HG02970 (cell line): ENCODE measurements around the gene MPC1.

Experiments
- ATAC-seq: cut with Tn5 transposase; IDR thresholded peaks from one replicate; pipeline ENCODE4 v1.9.1; 2021; ENCODE audit warnings: mild to moderate bottlenecking, moderate library complexity, moderate number of reproducible peaks; ENCODE audit not compliant: unreplicated experiment, low FRiP score

MPC1 gene

DNA sequence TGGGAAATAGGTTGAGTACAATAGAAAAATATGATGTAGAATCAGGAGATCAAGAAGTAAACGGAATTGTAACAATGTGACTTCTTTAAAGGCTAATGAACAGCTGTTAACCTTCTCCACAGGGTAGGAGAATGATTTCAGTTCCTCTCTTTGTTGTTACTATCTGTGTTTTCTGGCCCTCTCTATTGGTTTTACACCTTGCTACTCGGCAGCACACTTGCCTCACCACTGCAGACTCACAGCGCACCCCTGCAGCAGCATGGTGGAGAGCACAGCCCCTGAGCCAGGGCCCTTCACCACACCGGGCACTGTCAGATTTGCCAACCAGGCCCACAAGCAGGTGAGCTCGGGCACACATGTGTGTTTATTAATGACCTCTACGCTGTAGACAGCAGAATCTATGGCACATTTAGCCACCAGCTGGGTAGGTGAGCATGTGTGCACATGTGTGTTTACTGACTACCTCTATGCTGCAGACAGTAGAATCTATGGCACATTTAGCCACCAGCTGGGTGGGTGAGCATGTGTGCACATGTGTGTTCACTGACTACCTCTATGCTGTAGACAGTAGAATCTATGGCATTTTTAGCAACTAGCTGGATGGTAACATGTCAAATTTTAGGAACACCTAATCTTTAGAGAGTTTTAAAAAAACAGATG lies 57.2 kb downstream of the MPC1 start:
- no peak for ATAC-seq

DNA sequence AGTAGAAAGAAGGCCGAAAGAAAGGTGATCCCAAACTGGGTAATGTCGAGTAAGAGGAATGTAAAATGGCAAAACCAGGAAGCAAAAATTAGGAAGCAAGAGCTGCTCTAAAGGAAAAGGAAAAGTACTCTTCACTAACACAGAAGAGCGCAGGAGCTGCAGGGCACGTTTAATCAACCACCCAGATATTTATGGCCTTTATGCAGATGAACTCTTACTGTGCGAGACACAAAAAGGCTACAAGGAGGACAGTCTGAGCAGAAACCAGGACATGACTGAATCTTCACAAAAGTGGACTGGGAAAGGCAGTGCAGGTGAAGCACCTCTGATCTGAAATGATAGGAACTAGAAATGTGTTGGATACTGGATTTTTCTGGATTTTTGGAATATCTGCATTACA lies 59.3 kb downstream of the MPC1 start:
- no peak for ATAC-seq

DNA sequence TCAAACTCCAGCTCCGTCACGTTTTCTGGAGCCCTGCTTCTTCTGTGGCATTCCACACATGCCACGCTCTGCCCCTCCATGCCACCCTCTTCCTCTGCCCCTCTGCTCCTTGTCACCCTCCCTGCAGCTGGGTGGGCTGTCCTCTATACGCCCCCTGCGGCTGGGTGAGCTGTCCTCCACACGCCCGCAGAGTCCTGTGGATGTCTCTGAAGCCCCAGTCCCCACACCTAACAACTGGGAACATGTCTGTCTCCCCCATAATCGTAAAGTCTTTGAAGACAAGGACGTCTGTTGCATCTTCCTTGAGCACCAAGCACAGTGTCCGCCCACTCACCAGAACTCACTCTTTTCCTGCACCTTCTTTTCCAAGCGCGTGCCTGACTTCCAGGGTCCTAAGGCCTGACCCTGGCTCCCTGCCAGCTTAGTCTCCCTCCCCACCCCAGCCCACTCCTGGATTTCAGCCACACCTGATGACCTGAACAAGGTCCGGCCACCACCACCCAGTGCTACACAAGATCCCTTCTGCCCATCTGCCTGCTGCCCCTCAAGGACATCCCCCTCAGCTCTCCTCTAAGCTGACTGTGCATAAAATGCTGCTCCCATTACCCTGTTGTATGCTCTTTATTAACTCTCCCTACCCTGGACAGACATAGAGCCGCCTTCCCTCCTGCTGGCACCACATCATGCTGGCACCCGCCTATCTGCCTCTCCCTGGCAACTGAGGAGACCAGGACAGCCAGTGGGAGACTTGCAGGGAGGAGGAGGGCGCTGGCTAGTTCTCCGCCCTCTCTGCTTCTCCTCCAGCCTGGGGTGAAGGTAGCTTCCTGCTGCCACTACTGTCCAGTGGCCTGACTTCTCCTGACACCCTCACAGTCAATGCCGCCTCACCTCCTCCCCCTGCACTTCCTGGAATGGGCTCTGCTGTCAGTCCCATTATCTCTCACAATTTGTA lies 63.8 kb downstream of the MPC1 start:
- no peak for ATAC-seq

DNA sequence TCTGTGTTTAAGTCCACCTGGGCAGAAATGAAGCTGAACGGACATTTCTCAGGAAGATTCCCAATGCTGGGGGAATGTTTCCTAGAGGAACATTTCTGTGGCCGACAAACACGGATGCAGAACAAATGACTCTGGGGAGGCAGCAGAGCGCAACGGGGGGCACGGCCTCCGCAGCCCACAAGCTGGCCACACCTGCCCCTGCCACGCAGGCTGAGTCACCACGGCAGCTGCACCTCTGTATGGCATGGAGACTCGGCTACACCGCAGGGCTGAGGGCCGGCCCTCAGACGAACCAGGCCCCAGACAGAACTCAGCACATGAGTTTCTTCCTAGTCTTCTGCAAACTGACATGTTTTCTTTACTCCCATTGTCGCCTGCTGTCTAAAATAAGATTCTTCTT lies 64.5 kb downstream of the MPC1 start:
- no peak for ATAC-seq

DNA sequence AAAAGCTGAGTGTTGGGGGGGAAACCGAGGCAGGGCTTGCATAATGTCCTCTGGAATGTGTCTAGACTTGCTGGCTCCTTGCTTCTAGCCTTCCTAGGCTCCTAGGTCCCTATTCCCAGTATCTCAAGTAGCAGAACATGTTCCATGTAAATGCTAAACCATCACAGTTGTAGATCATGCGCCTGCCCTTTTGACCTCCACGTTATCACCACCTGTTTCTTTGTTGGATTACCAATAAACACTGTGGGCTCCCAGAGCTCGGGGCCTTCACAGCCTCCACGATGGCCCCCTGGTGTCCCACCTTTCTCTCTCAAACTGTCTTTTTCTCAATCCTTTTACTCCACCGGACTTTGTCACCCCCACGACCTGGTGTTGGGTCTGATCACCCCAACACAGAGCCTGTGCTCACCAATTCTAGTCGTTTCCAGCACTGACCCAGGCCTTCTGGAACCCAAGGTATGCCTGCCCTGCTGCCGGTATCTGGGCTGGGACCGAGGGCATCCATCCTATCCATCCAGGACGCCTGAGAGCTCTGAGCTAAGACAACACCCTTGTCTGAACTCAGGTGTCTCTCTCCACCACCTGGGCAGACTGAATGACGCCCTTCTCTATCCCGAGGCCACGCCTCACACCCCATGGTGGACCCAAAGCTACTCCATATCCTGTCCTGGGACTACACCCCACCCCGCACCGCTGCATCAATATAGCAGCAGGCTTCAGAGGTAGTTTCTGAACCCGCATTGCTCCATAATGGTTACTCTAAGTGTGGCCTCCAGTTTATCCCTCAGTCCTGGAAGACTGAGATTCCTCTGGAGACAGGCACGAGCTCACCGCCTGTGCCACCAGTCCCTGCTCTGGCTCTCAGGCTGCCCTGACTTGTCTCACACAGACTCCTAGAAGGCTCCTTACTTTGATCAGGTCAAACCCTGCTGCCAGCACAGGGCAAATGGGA lies 65.2 kb downstream of the MPC1 start:
- ATAC-seq, result no peak

DNA sequence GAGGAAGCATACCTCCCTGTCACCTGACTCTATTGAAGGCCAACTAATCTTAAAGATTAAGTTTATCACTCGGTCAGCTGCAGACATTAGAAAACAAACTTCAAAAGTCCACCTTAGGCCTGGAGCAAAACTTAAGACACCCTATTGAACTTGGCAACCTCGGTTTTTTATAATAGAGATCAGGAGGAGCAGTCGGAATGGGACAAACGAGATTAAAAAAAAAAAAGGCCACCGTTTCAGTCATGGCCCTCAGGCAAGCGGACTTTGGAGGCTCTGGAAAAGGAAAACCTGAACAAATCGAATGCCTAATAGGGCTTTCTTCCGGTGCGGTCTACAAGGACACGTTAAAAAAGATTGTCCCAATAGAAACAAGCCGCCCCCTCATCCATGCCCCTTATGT lies 67.3 kb downstream of the MPC1 start:
- ATAC-seq, result no peak
